BLaER1 treated with 17β-estradiol and CSF1 and Interleukin-3, amounts not matched to agents 10 nM and 100 nM (cell line): ENCODE results near the gene C12orf75.

Experiments used
- H3K27ac ChIP-seq, 11 experiments: shearing (Covaris generic); formaldehyde crosslinking; 2 replicates each; pipeline ENCODE4 v1.8.1; 2022
- H3K27me3 ChIP-seq, 11 experiments: shearing (Covaris generic); formaldehyde crosslinking; 2 replicates each; pipeline ENCODE4 v1.8.1; 2022
- H3K36me3 ChIP-seq, 11 experiments: shearing (Covaris generic); formaldehyde crosslinking; 2 replicates each; pipeline ENCODE4 v1.8.1; 2022
- H3K4me1 ChIP-seq, 10 experiments: shearing (Covaris generic); formaldehyde crosslinking; 2 replicates each; pipeline ENCODE4 v1.8.1; 2022
- H3K4me2 ChIP-seq, 11 experiments: shearing (Covaris generic); formaldehyde crosslinking; 2 replicates each; pipeline ENCODE4 v1.8.1; 2022
- H3K4me3 ChIP-seq, 10 experiments: shearing (Covaris generic); formaldehyde crosslinking; 2 replicates each; pipeline ENCODE4 v1.8.1; 2022
- H3K9ac ChIP-seq, 11 experiments: shearing (Covaris generic); formaldehyde crosslinking; 2 replicates each; pipeline ENCODE4 v1.8.1; 2022
- H3K9me3 ChIP-seq, 11 experiments: shearing (Covaris generic); formaldehyde crosslinking; replicated peaks in 1 of 11; 2 replicates each; pipeline ENCODE4 v1.8.1; 2022
- H4K20me1 ChIP-seq, 11 experiments: shearing (Covaris generic); formaldehyde crosslinking; 2 replicates each; pipeline ENCODE4 v1.8.1; 2022
- Cebpa-rat ChIP-seq, 11 experiments: shearing (Covaris generic); IDR thresholded peaks; 2 replicates each; pipeline ENCODE4 v1.8.1; 2022

Gene C12orf75

GRCh38 chr12:105369014-105369413, 38.5 kb downstream of the C12orf75 start:
- TF ChIP-seq Cebpa-rat (IDR thresholded peaks at IDR 0.05): no peak
- H3K27ac ChIP-seq: no peak overlapping the region
- H4K20me1 ChIP-seq: 0 out of 22 replicates have a peak, but pooled peaks cover 0 to 3% (median 0%) of the 10 kb centered on the region in 11 experiments
- no peaks in the 10 kb centered on the region for H3K9me3 ChIP-seq
- no peak overlapping the region for H3K4me3 ChIP-seq
- no peaks in the 10 kb centered on the region for H3K27me3 ChIP-seq
- H3K9ac ChIP-seq: no peak overlapping the region
- H3K4me1 ChIP-seq: peaks cover 6 to 15% (median 12%) of the 10 kb centered on the region in 10 experiments; a peak in 18 of 20 replicates
- H3K36me3 ChIP-seq: peaks cover 0 to 86% (median 47%) of the 10 kb centered on the region in 11 experiments; a peak in 19 of 22 replicates
- peak overlapping the region in 9 of 11 experiments; percentile 5 to 40 (median 27); a peak in 14 of 22 replicates for H3K4me2 ChIP-seq

GRCh38 chr12:105374303-105374702, 43.8 kb downstream of the C12orf75 start:
- no peaks in the 10 kb centered on the region for H3K27me3 ChIP-seq
- no peak overlapping the region for H3K9ac ChIP-seq
- no peak overlapping the region for H3K4me2 ChIP-seq
- no peak overlapping the region for H3K4me3 ChIP-seq
- H4K20me1 ChIP-seq: 0 out of 22 replicates have a peak, but pooled peaks cover 0 to 3% (median 0%) of the 10 kb centered on the region in 11 experiments
- no peak overlapping the region for H3K27ac ChIP-seq
- H3K9me3 ChIP-seq: no peaks in the 10 kb centered on the region
- H3K36me3 ChIP-seq: peaks cover 0 to 60% (median 40%) of the 10 kb centered on the region in 11 experiments; a peak in 18 of 22 replicates
- peaks cover 0 to 2% (median under 1%) of the 10 kb centered on the region in 10 experiments; a peak in 6 of 20 replicates for H3K4me1 ChIP-seq
- TF ChIP-seq Cebpa-rat (IDR thresholded peaks at IDR 0.05): no peak

- Histone ChIP-seq H3K4me1 (no peaks in the 10 kb centered on the region), H3K27me3 (no peaks in the 10 kb centered on the region), H3K9me3 (no peaks in the 10 kb centered on the region), H3K27ac (no peak overlapping the region), H3K4me3 (no peak overlapping the region), H3K36me3 (peaks cover 0 to 35% (median 21%) of the 10 kb centered on the region in 11 experiments; a peak in 17 of 22 replicates), H4K20me1 (no peaks in the 10 kb centered on the region; a peak in 1 of 22 replicates), H3K9ac (no peak overlapping the region), H3K4me2 (no peak overlapping the region)
- TF ChIP-seq Cebpa-rat (IDR thresholded peaks at IDR 0.05): no peak
Measured at GRCh38 chr12:105377077-105377476, 46.6 kb downstream of the C12orf75 start.

- no peak for TF ChIP-seq Cebpa-rat (IDR thresholded peaks at IDR 0.05)
- Histone ChIP-seq H3K9me3 (no peaks in the 10 kb centered on the region), H3K9ac (no peak overlapping the region), H3K4me1 (peaks cover 0 to 8% (median 0%) of the 10 kb centered on the region in 10 experiments; a peak in 2 of 20 replicates), H4K20me1 (no peaks in the 10 kb centered on the region; a peak in 1 of 22 replicates), H3K36me3 (peaks cover 0 to 18% (median 7%) of the 10 kb centered on the region in 11 experiments; a peak in 6 of 22 replicates), H3K27ac (no peak overlapping the region), H3K4me3 (no peak overlapping the region), H3K4me2 (no peak overlapping the region), H3K27me3 (no peaks in the 10 kb centered on the region)
Measured at GRCh38 chr12:105378911-105379310, 48.4 kb downstream of the C12orf75 start.

- no peaks in the 10 kb centered on the region for H3K27me3 ChIP-seq
- no peak for TF ChIP-seq Cebpa-rat (IDR thresholded peaks at IDR 0.05)
- no peak overlapping the region for H3K27ac ChIP-seq
- H3K4me1 ChIP-seq: peaks cover 0 to 19% (median 9%) of the 10 kb centered on the region in 10 experiments; a peak in 12 of 20 replicates
- no peaks in the 10 kb centered on the region for H3K36me3 ChIP-seq
- no peak overlapping the region for H3K4me3 ChIP-seq
- no peaks in the 10 kb centered on the region; a peak in 1 of 22 replicates for H4K20me1 ChIP-seq
- no peak overlapping the region for H3K9ac ChIP-seq
- H3K9me3 ChIP-seq: no peaks in the 10 kb centered on the region
- peak overlapping the region in 2 of 11 experiments; percentile 49 to 57; a peak in 3 of 22 replicates for H3K4me2 ChIP-seq
Measured at GRCh38 chr12:105382771-105383622, 52.5 kb downstream of the C12orf75 start.

GRCh38 chr12:105384220-105384619, 53.7 kb downstream of the C12orf75 start:
- H3K36me3 ChIP-seq: no peaks in the 10 kb centered on the region
- no peak overlapping the region for H3K9ac ChIP-seq
- no peak overlapping the region for H3K27ac ChIP-seq
- no peak for TF ChIP-seq Cebpa-rat (IDR thresholded peaks at IDR 0.05)
- H3K4me3 ChIP-seq: no peak overlapping the region
- no peak overlapping the region for H3K4me2 ChIP-seq
- H3K9me3 ChIP-seq: no peaks in the 10 kb centered on the region
- H4K20me1 ChIP-seq: no peaks in the 10 kb centered on the region; a peak in 1 of 22 replicates
- no peaks in the 10 kb centered on the region for H3K27me3 ChIP-seq
- peaks cover 0 to 19% (median 9%) of the 10 kb centered on the region in 10 experiments; a peak in 12 of 20 replicates for H3K4me1 ChIP-seq

GRCh38 chr12:105384916-105385535, 54.5 kb downstream of the C12orf75 start:
- H3K4me3 ChIP-seq: no peak overlapping the region
- no peak overlapping the region; a peak in 1 of 22 replicates for H3K9ac ChIP-seq
- H3K27me3 ChIP-seq: no peaks in the 10 kb centered on the region
- H4K20me1 ChIP-seq: no peaks in the 10 kb centered on the region; a peak in 1 of 22 replicates
- H3K9me3 ChIP-seq: no peaks in the 10 kb centered on the region
- peaks cover 0 to 19% (median 9%) of the 10 kb centered on the region in 10 experiments; a peak in 12 of 20 replicates for H3K4me1 ChIP-seq
- H3K4me2 ChIP-seq: peak overlapping the region in 4 of 11 experiments; percentile 14 to 35 (median 24); a peak in 3 of 22 replicates
- no peak overlapping the region for H3K27ac ChIP-seq
- no peaks in the 10 kb centered on the region for H3K36me3 ChIP-seq
- no peak for TF ChIP-seq Cebpa-rat (IDR thresholded peaks at IDR 0.05)

- Histone ChIP-seq H3K4me2 (peak overlapping the region in 7 of 11 experiments; percentile 5 to 34 (median 27); a peak in 3 of 22 replicates), H3K9me3 (no peaks in the 10 kb centered on the region), H3K27me3 (no peaks in the 10 kb centered on the region), H3K27ac (no peak overlapping the region), H3K9ac (no peak overlapping the region), H3K4me3 (no peak overlapping the region), H3K4me1 (peaks cover under 1 to 22% (median 9%) of the 10 kb centered on the region in 10 experiments; a peak in 13 of 20 replicates), H4K20me1 (no peaks in the 10 kb centered on the region), H3K36me3 (no peaks in the 10 kb centered on the region)
- no peak for TF ChIP-seq Cebpa-rat (IDR thresholded peaks at IDR 0.05)
Measured at GRCh38 chr12:105386431-105386830, 55.9 kb downstream of the C12orf75 start.

GRCh38 chr12:105391231-105391630, 60.7 kb downstream of the C12orf75 start:
- no peak overlapping the region for H3K4me3 ChIP-seq
- no peak for TF ChIP-seq Cebpa-rat (IDR thresholded peaks at IDR 0.05)
- no peak overlapping the region for H3K9ac ChIP-seq
- peak overlapping the region in 4 of 11 experiments; percentile 53 to 68 (median 64); a peak in 2 of 22 replicates for H3K4me2 ChIP-seq
- H3K4me1 ChIP-seq: peaks cover 17 to 29% (median 26%) of the 10 kb centered on the region in 10 experiments
- no peak overlapping the region for H3K27ac ChIP-seq
- no peaks in the 10 kb centered on the region for H4K20me1 ChIP-seq
- H3K9me3 ChIP-seq: no peaks in the 10 kb centered on the region
- no peaks in the 10 kb centered on the region for H3K36me3 ChIP-seq
- no peaks in the 10 kb centered on the region for H3K27me3 ChIP-seq
